ENCODE measurements around the gene PRCP.

Gene PRCP

GRCh38 chr11:82811369-82811768 is 88.9 kb downstream of the PRCP start:
- H3K9me3 ChIP-seq (ENCODE audit: control insufficient read depth, low read length) = no peaks in the 10 kb centered on the region
- no peak overlapping the region for H3K9ac ChIP-seq (ENCODE audit: low read length)
- H3K27me3 ChIP-seq (ENCODE audit: control insufficient read depth, insufficient read depth, low read length) = peaks cover 5% of the 10 kb centered on the region
- no peaks in the 10 kb centered on the region for H3K36me3 ChIP-seq (ENCODE audit: control insufficient read depth, insufficient read depth, low read length)
- H3K4me1 ChIP-seq (ENCODE audit: control insufficient read depth, insufficient read depth, low read length) = no peaks in the 10 kb centered on the region
- no peak overlapping the region for H3K4me3 ChIP-seq (ENCODE audit: low read length)

GRCh38 chr11:82810738-82811137 is 89.5 kb downstream of the PRCP start:
- Histone ChIP-seq H3K36me3 (ENCODE audit: control insufficient read depth, insufficient read depth, low read length) (no peaks in the 10 kb centered on the region), H3K27me3 (ENCODE audit: control insufficient read depth, insufficient read depth, low read length) (peaks cover 5% of the 10 kb centered on the region), H3K4me1 (ENCODE audit: control insufficient read depth, insufficient read depth, low read length) (no peaks in the 10 kb centered on the region), H3K4me3 (ENCODE audit: low read length) (no peak overlapping the region), H3K9ac (ENCODE audit: low read length) (no peak overlapping the region), H3K9me3 (ENCODE audit: control insufficient read depth, low read length) (no peaks in the 10 kb centered on the region)

- H3K27me3 ChIP-seq (ENCODE audit: control insufficient read depth, insufficient read depth, low read length) = peaks cover 5% of the 10 kb centered on the region
Observed at GRCh38 chr11:82810326-82810725, 89.9 kb downstream of the PRCP start.

GRCh38 chr11:82807646-82808045 is 92.6 kb downstream of the PRCP start:
- H3K4me3 ChIP-seq (ENCODE audit: low read length) = no peak overlapping the region
- no peaks in the 10 kb centered on the region for H3K36me3 ChIP-seq (ENCODE audit: control insufficient read depth, insufficient read depth, low read length)
- H3K4me1 ChIP-seq (ENCODE audit: control insufficient read depth, insufficient read depth, low read length) = no peaks in the 10 kb centered on the region
- no peaks in the 10 kb centered on the region for H3K27me3 ChIP-seq (ENCODE audit: control insufficient read depth, insufficient read depth, low read length)
- no peaks in the 10 kb centered on the region for H3K9me3 ChIP-seq (ENCODE audit: control insufficient read depth, low read length)
- H3K9ac ChIP-seq (ENCODE audit: low read length) = no peak overlapping the region

More at GRCh38 chr11:82810326-82810725, 89.9 kb downstream of the PRCP start:
- Histone ChIP-seq H3K9me3 (ENCODE audit: control insufficient read depth, low read length) (no peaks in the 10 kb centered on the region), H3K4me1 (ENCODE audit: control insufficient read depth, insufficient read depth, low read length) (no peaks in the 10 kb centered on the region), H3K4me3 (ENCODE audit: low read length) (no peak overlapping the region), H3K9ac (ENCODE audit: low read length) (no peak overlapping the region), H3K36me3 (ENCODE audit: control insufficient read depth, insufficient read depth, low read length) (no peaks in the 10 kb centered on the region)

GRCh38 chr11:82802710-82803109 is 97.5 kb downstream of the PRCP start:
- Histone ChIP-seq H3K9me3 (ENCODE audit: control insufficient read depth, low read length) (no peaks in the 10 kb centered on the region), H3K9ac (ENCODE audit: low read length) (no peak overlapping the region), H3K4me3 (ENCODE audit: low read length) (no peak overlapping the region), H3K27me3 (ENCODE audit: control insufficient read depth, insufficient read depth, low read length) (no peaks in the 10 kb centered on the region), H3K4me1 (ENCODE audit: control insufficient read depth, insufficient read depth, low read length) (no peaks in the 10 kb centered on the region), H3K36me3 (ENCODE audit: control insufficient read depth, insufficient read depth, low read length) (no peaks in the 10 kb centered on the region)

- H3K4me1 ChIP-seq (ENCODE audit: control insufficient read depth, insufficient read depth, low read length) = no peaks in the 10 kb centered on the region
- H3K4me3 ChIP-seq (ENCODE audit: low read length) = no peak overlapping the region
- H3K9me3 ChIP-seq (ENCODE audit: control insufficient read depth, low read length) = no peaks in the 10 kb centered on the region
- H3K36me3 ChIP-seq (ENCODE audit: control insufficient read depth, insufficient read depth, low read length) = no peaks in the 10 kb centered on the region
- H3K9ac ChIP-seq (ENCODE audit: low read length) = no peak overlapping the region
- no peaks in the 10 kb centered on the region for H3K27me3 ChIP-seq (ENCODE audit: control insufficient read depth, insufficient read depth, low read length)
Observed at GRCh38 chr11:82796998-82797961, 103.0 kb downstream of the PRCP start.

GRCh38 chr11:82794490-82794889 is 105.7 kb downstream of the PRCP start:
- Histone ChIP-seq H3K36me3 (ENCODE audit: control insufficient read depth, insufficient read depth, low read length) (no peaks in the 10 kb centered on the region), H3K9me3 (ENCODE audit: control insufficient read depth, low read length) (no peaks in the 10 kb centered on the region), H3K9ac (ENCODE audit: low read length) (no peak overlapping the region), H3K4me3 (ENCODE audit: low read length) (no peak overlapping the region), H3K4me1 (ENCODE audit: control insufficient read depth, insufficient read depth, low read length) (no peaks in the 10 kb centered on the region), H3K27me3 (ENCODE audit: control insufficient read depth, insufficient read depth, low read length) (no peaks in the 10 kb centered on the region)

GRCh38 chr11:82792822-82793569 is 107.2 kb downstream of the PRCP start:
- Histone ChIP-seq H3K27me3 (ENCODE audit: control insufficient read depth, insufficient read depth, low read length) (no peaks in the 10 kb centered on the region), H3K4me1 (ENCODE audit: control insufficient read depth, insufficient read depth, low read length) (no peaks in the 10 kb centered on the region), H3K9ac (ENCODE audit: low read length) (no peak overlapping the region), H3K9me3 (ENCODE audit: control insufficient read depth, low read length) (no peaks in the 10 kb centered on the region), H3K36me3 (ENCODE audit: control insufficient read depth, insufficient read depth, low read length) (no peaks in the 10 kb centered on the region), H3K4me3 (ENCODE audit: low read length) (no peak overlapping the region)

- H3K9me3 ChIP-seq (ENCODE audit: control insufficient read depth, low read length) = no peaks in the 10 kb centered on the region
- H3K27me3 ChIP-seq (ENCODE audit: control insufficient read depth, insufficient read depth, low read length) = no peaks in the 10 kb centered on the region
- no peak overlapping the region for H3K9ac ChIP-seq (ENCODE audit: low read length)
Observed at GRCh38 chr11:82792319-82792718, 107.9 kb downstream of the PRCP start.

GRCh38 chr11:82791779-82792178 is 108.5 kb downstream of the PRCP start:
- Histone ChIP-seq H3K36me3 (ENCODE audit: control insufficient read depth, insufficient read depth, low read length) (no peaks in the 10 kb centered on the region), H3K4me1 (ENCODE audit: control insufficient read depth, insufficient read depth, low read length) (no peaks in the 10 kb centered on the region), H3K4me3 (ENCODE audit: low read length) (no peak overlapping the region), H3K27me3 (ENCODE audit: control insufficient read depth, insufficient read depth, low read length) (no peaks in the 10 kb centered on the region), H3K9me3 (ENCODE audit: control insufficient read depth, low read length) (no peaks in the 10 kb centered on the region), H3K9ac (ENCODE audit: low read length) (no peak overlapping the region)

More at GRCh38 chr11:82792319-82792718, 107.9 kb downstream of the PRCP start:
- H3K4me3 ChIP-seq (ENCODE audit: low read length) = no peak overlapping the region
- H3K36me3 ChIP-seq (ENCODE audit: control insufficient read depth, insufficient read depth, low read length) = no peaks in the 10 kb centered on the region
- no peaks in the 10 kb centered on the region for H3K4me1 ChIP-seq (ENCODE audit: control insufficient read depth, insufficient read depth, low read length)

GRCh38 chr11:82790723-82791484 is 109.3 kb downstream of the PRCP start:
- Histone ChIP-seq H3K4me3 (ENCODE audit: low read length) (no peak overlapping the region), H3K36me3 (ENCODE audit: control insufficient read depth, insufficient read depth, low read length) (no peaks in the 10 kb centered on the region), H3K9me3 (ENCODE audit: control insufficient read depth, low read length) (no peaks in the 10 kb centered on the region), H3K9ac (ENCODE audit: low read length) (no peak overlapping the region), H3K27me3 (ENCODE audit: control insufficient read depth, insufficient read depth, low read length) (no peaks in the 10 kb centered on the region), H3K4me1 (ENCODE audit: control insufficient read depth, insufficient read depth, low read length) (no peaks in the 10 kb centered on the region)

Data from mucosa of stomach (tissue), 1 donor.